GM12878 (cell line): ENCODE results near the gene GYS2. TPM values are rescaled to one million over a fixed set of nuclear protein-coding genes. Genes with fewer than 3 reads are reported as not detected.

Experiments used
- ATAC-seq: fragments of 200-7000 bp; cut with Tn5 transposase; 3 replicates; pipeline ENCODE4 v1.9.1; 2020; ENCODE audit warnings: mild to moderate bottlenecking, moderate library complexity
- BruUV-seq: library from RNA; stranded (reverse); fragments of 400-500 nt; replicated peaks from 2 replicates; lab custom pipeline; 2021; lab: Mats Ljungman, UMichigan
- CTCF ChIA-PET: fragments of 300-600 bp; sonication (Branson Sonifier 250); formaldehyde crosslinking; extraction: SDS; loops from one replicate; lab custom pipeline; 2021; ENCODE audit warnings: inconsistent platforms; lab: Yijun Ruan, JAX
- POLR2A ChIA-PET: fragments of 350-600 bp; formaldehyde crosslinking; extraction: SDS; loops from one replicate; lab custom pipeline; 2021; ENCODE audit warnings: inconsistent platforms; lab: Charles Lee
- RAD21 ChIA-PET: fragments of 300-600 bp; sonication (Branson Sonifier 250); formaldehyde crosslinking; loops from one replicate; lab custom pipeline; 2023; ENCODE audit warnings: antibody characterized with exemption; ENCODE audit not compliant: unreplicated experiment; lab: Charles Lee
- SMC1A ChIA-PET: fragments of 300-600 bp; sonication (Branson Sonifier 250); formaldehyde crosslinking; loops from one replicate; lab custom pipeline; 2023; ENCODE audit not compliant: unreplicated experiment, uncharacterized antibody; lab: Charles Lee
- DNase-seq: peaks from one replicate; pipeline ENCODE4 v3.0.0-alpha.2; 2011; ENCODE audit warnings: low read depth, low spot score
- FAIRE-seq: peaks from 3 replicates; lab custom pipeline; 2011; peaks lifted over from hg19 to GRCh38; lab: Jason Lieb, UNC
- H2AFZ ChIP-seq: 2 replicates; pipeline ENCODE4 v1.6.0; 2011; ENCODE audit warnings: low read depth, low read length, control low read depth; ENCODE audit not compliant: control insufficient read depth
- H3K27ac ChIP-seq: 2 replicates; pipeline ENCODE4 v1.5.1; 2011; ENCODE audit warnings: control low read depth; ENCODE audit not compliant: control insufficient read depth, insufficient read depth
- H3K27me3 ChIP-seq, 2 experiments: replicated peaks in 1 of 2; 2 replicates each; pipeline versions ENCODE4 v1.6.0 to v1.6.1; 2011; ENCODE audit warnings: low read length in 1 of 2; ENCODE audit not compliant: control insufficient read depth in 2 of 2, insufficient read depth in 2 of 2
- H3K36me3 ChIP-seq, 2 experiments: 2 replicates each; pipeline ENCODE4 v1.5.1; 2011; ENCODE audit warnings: low read length in 1 of 2; ENCODE audit not compliant: control insufficient read depth in 2 of 2, insufficient read depth in 2 of 2
- H3K4me1 ChIP-seq: 2 replicates; pipeline ENCODE4 v1.6.1; 2011; ENCODE audit warnings: mild to moderate bottlenecking, low read length, moderate library complexity, mixed read lengths; ENCODE audit not compliant: control insufficient read depth, insufficient read depth
- H3K4me2 ChIP-seq: 2 replicates; pipeline ENCODE4 v1.6.0; 2011; ENCODE audit warnings: control low read depth; ENCODE audit not compliant: control insufficient read depth, insufficient read depth
- H3K4me3 ChIP-seq: fragments of 200-600 bp; sonication (generic); 2 replicates; pipeline ENCODE4 v1.5.1; 2016
- H3K79me2 ChIP-seq: 2 replicates; pipeline ENCODE4 v1.6.0; 2011; ENCODE audit warnings: low read length; ENCODE audit not compliant: control insufficient read depth, insufficient read depth
- H3K9ac ChIP-seq: 2 replicates; pipeline ENCODE4 v1.8.0; 2011; ENCODE audit warnings: low read length, control low read depth, mixed read lengths; ENCODE audit not compliant: control insufficient read depth, insufficient read depth
- H3K9me3 ChIP-seq: replicated peaks from 3 replicates; pipeline ENCODE4 v1.5.1; 2011; ENCODE audit warnings: mild to moderate bottlenecking, low read length; ENCODE audit not compliant: control insufficient read depth, insufficient read depth
- H4K20me1 ChIP-seq: 2 replicates; pipeline ENCODE4 v1.6.0; 2011; ENCODE audit not compliant: control insufficient read depth, insufficient read depth
- CHD4 ChIP-seq: fragments of 200-600 bp; sonication (generic); IDR thresholded peaks from 2 replicates; pipeline ENCODE4 v1.6.1; 2016; ENCODE audit warnings: mild to moderate bottlenecking
- CREB1 ChIP-seq: IDR thresholded peaks from 2 replicates; pipeline ENCODE4 v1.6.1; 2012; ENCODE audit warnings: low read depth, mild to moderate bottlenecking, inconsistent platforms
- EGR1 ChIP-seq, 2 experiments: IDR thresholded peaks; 1 replicate in 1 of 2; 2 replicates in 1 of 2; pipeline ENCODE4 v1.6.1; 2011 to 2012; ENCODE audit warnings: low read depth in 2 of 2, low read length in 2 of 2, borderline replicate concordance in 1 of 2, mild to moderate bottlenecking in 1 of 2, moderate library complexity in 1 of 2
- JUNB ChIP-seq: IDR thresholded peaks from 2 replicates; pipeline ENCODE4 v1.6.1; 2016; ENCODE audit warnings: antibody characterized with exemption, mild to moderate bottlenecking
- KLF5 ChIP-seq: fragments of 450-650 bp; IDR thresholded peaks from 2 replicates; pipeline ENCODE4 v1.6.1; 2014; ENCODE audit warnings: mild to moderate bottlenecking; ENCODE audit not compliant: partially characterized antibody
- LARP7 ChIP-seq: fragments of 450-650 bp; IDR thresholded peaks from 2 replicates; pipeline ENCODE4 v1.6.1; 2017; ENCODE audit warnings: mild to moderate bottlenecking
- MYC ChIP-seq: IDR thresholded peaks from 2 replicates; pipeline ENCODE4 v1.6.1; 2011; ENCODE audit warnings: mild to moderate bottlenecking, low read length, moderate library complexity, inconsistent platforms; ENCODE audit not compliant: insufficient read depth, insufficient replicate concordance, insufficient read length, severe bottlenecking
- NFYA ChIP-seq: IDR thresholded peaks from 2 replicates; pipeline ENCODE4 v1.6.1; 2011; ENCODE audit warnings: low read depth, mild to moderate bottlenecking, low read length, improper control_type of control experiment, borderline replicate concordance
- RUNX3 ChIP-seq: IDR thresholded peaks from 2 replicates; pipeline ENCODE4 v1.6.1; 2012; ENCODE audit warnings: low read length, inconsistent platforms
- SREBF2 ChIP-seq: IDR thresholded peaks from 2 replicates; pipeline ENCODE4 v1.6.1; 2012; ENCODE audit warnings: mild to moderate bottlenecking, low read length
- TARDBP ChIP-seq: IDR thresholded peaks from 2 replicates; pipeline ENCODE4 v1.6.1; 2016; ENCODE audit warnings: borderline replicate concordance
- TCF7 ChIP-seq: IDR thresholded peaks from 2 replicates; pipeline ENCODE4 v1.6.1; 2014; ENCODE audit warnings: antibody characterized with exemption, borderline replicate concordance
- WGBS: methylation state at CpG from one replicate; pipeline ENCODE4 v1.1.6; 2016; ENCODE audit warnings: low lambda C conversion rate; ENCODE audit not compliant: insufficient replicate concordance, insufficient coverage; ENCODE audit errors: missing lambda C conversion rate; 5-methylcytosine and 5-hydroxymethylcytosine counted together
- in situ Hi-C: fragments of 300-500 bp; cut with MboI; formaldehyde crosslinking; loops from 9 replicates; pipeline ENCODE4 v1.14.3; 2018; ENCODE audit warnings: mixed read lengths
- intact Hi-C: fragments of 100-400 bp; cut with micrococcal nuclease; formaldehyde crosslinking; loops from one replicate; pipeline ENCODE4 v1.14.2; 2022; ENCODE audit not compliant: unreplicated experiment
- polyA plus RNA-seq, 11 experiments: library from polyadenylated mRNA; depleted of rRNA in 4 of 11; unstranded in 6 of 11; stranded (reverse) in 5 of 11; fragments of >200 nt; fragmentation: Nextera tagmentation in 4 of 11; fragmentation: Illumina TruSeq in 1 of 11; extraction: Ambion mirVana in 4 of 11; extraction: Trizol in 1 of 11; gene quantifications; 1 replicate in 1 of 11; 2 replicates in 10 of 11; pipeline versions ENCODE4 v1.2.1 to v1.2.3, GENCODE V29; 2011 to 2016; ENCODE audit warnings: inconsistent platforms in 2 of 11, missing spikeins in 2 of 11, low read depth in 1 of 11
- total RNA-seq, 4 experiments: library from RNA; depleted of rRNA in 3 of 4; stranded (reverse); fragments of >200 nt in 3 of 4; fragmentation: Illumina TruSeq in 1 of 4; extraction: Trizol in 1 of 4; gene quantifications; 2 replicates each; pipeline versions ENCODE4 v1.2.1 to v1.2.3, GENCODE V29; 2013 to 2021
- TF ChIP-seq, protein P1 (sequence below): fragments of 450-650 bp; IDR thresholded peaks from 2 replicates; pipeline ENCODE4 v1.6.1; 2018; ENCODE audit warnings: mild to moderate bottlenecking, low read depth, moderate library complexity; ENCODE audit not compliant: partially characterized antibody
- TF ChIP-seq, protein P2 (sequence below): IDR thresholded peaks from 2 replicates; pipeline ENCODE4 v1.6.1; 2012; ENCODE audit warnings: low read depth, low read length, improper control_type of control experiment
- TF ChIP-seq, protein P3 (sequence below): fragments of 150-350 bp; IDR thresholded peaks from 2 replicates; pipeline ENCODE4 v1.6.1; 2014; ENCODE audit warnings: mild to moderate bottlenecking, low read depth, low read length
- TF ChIP-seq, protein P4 (sequence below): fragments of 450-650 bp; IDR thresholded peaks from 2 replicates; pipeline ENCODE4 v1.6.1; 2016; ENCODE audit warnings: mild to moderate bottlenecking

Gene GYS2
- total and polyA plus RNA-seq, 10 of the 15 experiments (the other 5 are each of a cell fraction or from before 2014, with no cell fraction given), result not detected

DNA sequence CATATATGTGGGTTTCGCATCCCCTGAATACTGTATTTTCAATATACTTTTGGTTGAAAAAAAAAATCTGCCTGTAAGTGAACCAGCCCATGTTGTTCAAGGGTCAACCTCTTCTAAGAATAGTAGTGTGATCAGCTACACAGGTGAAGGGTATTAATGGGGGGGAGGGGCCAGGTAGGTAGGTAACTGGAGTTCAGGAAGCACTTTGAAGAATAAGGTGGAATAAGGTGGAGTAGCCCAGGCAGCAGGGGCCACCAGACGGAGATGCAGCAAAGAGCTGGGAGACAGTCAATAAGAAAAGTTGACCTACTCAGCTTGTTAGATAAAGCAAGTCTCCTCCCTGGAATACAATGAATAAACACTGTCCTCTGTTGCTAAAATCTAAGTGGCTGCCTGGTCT is 43.7 kb upstream of the GYS2 start:
- H3K4me1 ChIP-seq, result no peaks in the 10 kb centered on the region
- H4K20me1 ChIP-seq, result no peaks in the 10 kb centered on the region
- H3K27ac ChIP-seq, result no peak overlapping the region
- no peak for ATAC-seq
- RAD21 ChIA-PET, result no interaction called here
- no peak overlapping the region for H3K4me3 ChIP-seq
- intact Hi-C loops (no loop called here), in situ Hi-C loops (no loop called here)
- peaks cover 32% of the 10 kb centered on the region for H3K79me2 ChIP-seq
- H3K4me2 ChIP-seq, result no peak overlapping the region
- POLR2A ChIA-PET, result interaction anchor here (0.6 kb wide), 1 partner anchor 1375 kb away, joined by 4 read pairs; no protein-coding TSS in a partner anchor
- peaks cover 6 to 25% of the 10 kb centered on the region in 2 experiments for H3K36me3 ChIP-seq
- no peak for DNase-seq
- no peaks in the 10 kb centered on the region for H3K27me3 ChIP-seq
- CTCF ChIA-PET, result interaction anchor here (0.6 to 1.1 kb wide), 2 partner anchors 18 to 155 kb away, joined by 3 read pairs; no protein-coding TSS in a partner anchor
- H3K9me3 ChIP-seq, result no peaks in the 10 kb centered on the region
- no peak overlapping the region for H2AFZ ChIP-seq
- H3K9ac ChIP-seq, result no peak overlapping the region
- 95% methylated on average over 2 of the region's 2 CpGs for WGBS
- BruUV-seq, result no TSS peak
- FAIRE-seq, result no peak
- SMC1A ChIA-PET, result interaction anchor here (1.1 kb wide), 1 partner anchor 9 kb away, joined by 4 read pairs; the partner anchor contains the start of gene LDHB
- TF ChIP-seq, protein P1, sequence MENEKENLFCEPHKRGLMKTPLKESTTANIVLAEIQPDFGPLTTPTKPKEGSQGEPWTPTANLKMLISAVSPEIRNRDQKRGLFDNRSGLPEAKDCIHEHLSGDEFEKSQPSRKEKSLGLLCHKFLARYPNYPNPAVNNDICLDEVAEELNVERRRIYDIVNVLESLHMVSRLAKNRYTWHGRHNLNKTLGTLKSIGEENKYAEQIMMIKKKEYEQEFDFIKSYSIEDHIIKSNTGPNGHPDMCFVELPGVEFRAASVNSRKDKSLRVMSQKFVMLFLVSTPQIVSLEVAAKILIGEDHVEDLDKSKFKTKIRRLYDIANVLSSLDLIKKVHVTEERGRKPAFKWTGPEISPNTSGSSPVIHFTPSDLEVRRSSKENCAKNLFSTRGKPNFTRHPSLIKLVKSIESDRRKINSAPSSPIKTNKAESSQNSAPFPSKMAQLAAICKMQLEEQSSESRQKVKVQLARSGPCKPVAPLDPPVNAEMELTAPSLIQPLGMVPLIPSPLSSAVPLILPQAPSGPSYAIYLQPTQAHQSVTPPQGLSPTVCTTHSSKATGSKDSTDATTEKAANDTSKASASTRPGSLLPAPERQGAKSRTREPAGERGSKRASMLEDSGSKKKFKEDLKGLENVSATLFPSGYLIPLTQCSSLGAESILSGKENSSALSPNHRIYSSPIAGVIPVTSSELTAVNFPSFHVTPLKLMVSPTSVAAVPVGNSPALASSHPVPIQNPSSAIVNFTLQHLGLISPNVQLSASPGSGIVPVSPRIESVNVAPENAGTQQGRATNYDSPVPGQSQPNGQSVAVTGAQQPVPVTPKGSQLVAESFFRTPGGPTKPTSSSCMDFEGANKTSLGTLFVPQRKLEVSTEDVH, result no peak
- no peak for TF ChIP-seq CREB1
- TF ChIP-seq MYC, result no peak
- TF ChIP-seq RUNX3, result no peak
- TF ChIP-seq SREBF2, result no peak
- no peak for TF ChIP-seq LARP7
- TF ChIP-seq EGR1 (IDR thresholded peaks at IDR 0.05; ENCODE audit: borderline replicate concordance in 1 of 2, low read depth in 2 of 2, low read length in 2 of 2), result no peak
- no peak for TF ChIP-seq TARDBP
- TF ChIP-seq JUNB, result no peak
- TF ChIP-seq, protein P2, sequence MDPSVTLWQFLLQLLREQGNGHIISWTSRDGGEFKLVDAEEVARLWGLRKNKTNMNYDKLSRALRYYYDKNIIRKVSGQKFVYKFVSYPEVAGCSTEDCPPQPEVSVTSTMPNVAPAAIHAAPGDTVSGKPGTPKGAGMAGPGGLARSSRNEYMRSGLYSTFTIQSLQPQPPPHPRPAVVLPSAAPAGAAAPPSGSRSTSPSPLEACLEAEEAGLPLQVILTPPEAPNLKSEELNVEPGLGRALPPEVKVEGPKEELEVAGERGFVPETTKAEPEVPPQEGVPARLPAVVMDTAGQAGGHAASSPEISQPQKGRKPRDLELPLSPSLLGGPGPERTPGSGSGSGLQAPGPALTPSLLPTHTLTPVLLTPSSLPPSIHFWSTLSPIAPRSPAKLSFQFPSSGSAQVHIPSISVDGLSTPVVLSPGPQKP, result no peak
- TF ChIP-seq TCF7, result no peak
- no peak for TF ChIP-seq KLF5
- TF ChIP-seq NFYA, result no peak
- TF ChIP-seq, protein P3, sequence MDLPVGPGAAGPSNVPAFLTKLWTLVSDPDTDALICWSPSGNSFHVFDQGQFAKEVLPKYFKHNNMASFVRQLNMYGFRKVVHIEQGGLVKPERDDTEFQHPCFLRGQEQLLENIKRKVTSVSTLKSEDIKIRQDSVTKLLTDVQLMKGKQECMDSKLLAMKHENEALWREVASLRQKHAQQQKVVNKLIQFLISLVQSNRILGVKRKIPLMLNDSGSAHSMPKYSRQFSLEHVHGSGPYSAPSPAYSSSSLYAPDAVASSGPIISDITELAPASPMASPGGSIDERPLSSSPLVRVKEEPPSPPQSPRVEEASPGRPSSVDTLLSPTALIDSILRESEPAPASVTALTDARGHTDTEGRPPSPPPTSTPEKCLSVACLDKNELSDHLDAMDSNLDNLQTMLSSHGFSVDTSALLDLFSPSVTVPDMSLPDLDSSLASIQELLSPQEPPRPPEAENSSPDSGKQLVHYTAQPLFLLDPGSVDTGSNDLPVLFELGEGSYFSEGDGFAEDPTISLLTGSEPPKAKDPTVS, result no peak
- TF ChIP-seq, protein P4, sequence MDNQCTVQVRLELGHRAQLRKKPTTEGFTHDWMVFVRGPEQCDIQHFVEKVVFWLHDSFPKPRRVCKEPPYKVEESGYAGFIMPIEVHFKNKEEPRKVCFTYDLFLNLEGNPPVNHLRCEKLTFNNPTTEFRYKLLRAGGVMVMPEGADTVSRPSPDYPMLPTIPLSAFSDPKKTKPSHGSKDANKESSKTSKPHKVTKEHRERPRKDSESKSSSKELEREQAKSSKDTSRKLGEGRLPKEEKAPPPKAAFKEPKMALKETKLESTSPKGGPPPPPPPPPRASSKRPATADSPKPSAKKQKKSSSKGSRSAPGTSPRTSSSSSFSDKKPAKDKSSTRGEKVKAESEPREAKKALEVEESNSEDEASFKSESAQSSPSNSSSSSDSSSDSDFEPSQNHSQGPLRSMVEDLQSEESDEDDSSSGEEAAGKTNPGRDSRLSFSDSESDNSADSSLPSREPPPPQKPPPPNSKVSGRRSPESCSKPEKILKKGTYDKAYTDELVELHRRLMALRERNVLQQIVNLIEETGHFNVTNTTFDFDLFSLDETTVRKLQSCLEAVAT, result no peak
- TF ChIP-seq CHD4, result no peak
